Measurements from ENCODE around the gene LRIT1. TPM values are rescaled to one million over a fixed set of nuclear protein-coding genes. Genes with fewer than 3 reads are reported as not detected.

The LRIT1 gene
- total RNA-seq, 1 experiment from 2014 or later, result not detected

GRCh38 chr10:84196941-84197340, 44.4 kb downstream of the LRIT1 start:
- CTCF ChIA-PET, result no interaction called here
- Histone ChIP-seq H4K20me1 (ENCODE audit: insufficient read depth) (no peaks in the 10 kb centered on the region), H3K4me1 (ENCODE audit: control insufficient read depth in 1 of 2, insufficient read depth in 2 of 2, low read length in 2 of 2) (no peaks in the 10 kb centered on the region), H3K9me3 (ENCODE audit: control insufficient read depth in 1 of 2, insufficient read depth in 1 of 2, low read depth in 1 of 2, low read length in 2 of 2) (no peaks in the 10 kb centered on the region), H2AFZ (ENCODE audit: low read depth, low read length, poor library complexity, severe bottlenecking) (no peak overlapping the region), H3K27ac (ENCODE audit: low read depth, low read length) (no peak overlapping the region), H3K79me2 (ENCODE audit: insufficient read depth, low read length) (no peaks in the 10 kb centered on the region), H3K9ac (ENCODE audit: low read length) (no peak overlapping the region), H3K9me2 (ENCODE audit: insufficient read depth) (no peaks in the 10 kb centered on the region), H3K4me3 (replicated peaks in 1 of 2; ENCODE audit: low read depth in 1 of 2, low read length in 2 of 2) (no peak overlapping the region), H3K27me3 (ENCODE audit: insufficient read depth, low read length) (peaks cover 19% of the 10 kb centered on the region), H3K4me2 (ENCODE audit: low read length) (no peak overlapping the region), H3K36me3 (ENCODE audit: control insufficient read depth in 1 of 2, insufficient read depth in 2 of 2, low read length in 2 of 2) (no peaks in the 10 kb centered on the region)
- no TSS peak for BruUV-seq (replicated peaks)
- RAD21 ChIA-PET (ENCODE audit: low non-redundant PET in 1 of 2, low total read pairs in 2 of 2, uncharacterized antibody in 2 of 2, unreplicated experiment in 2 of 2), result no interaction called here
- DNase-seq (ENCODE audit: low read depth, low spot score) (no peak), ATAC-seq (no peak)
- TF ChIP-seq POLR2AphosphoS5 (IDR thresholded peaks at IDR 0.05; ENCODE audit: low read depth, low read length) (no peak), MAX (IDR thresholded peaks at IDR 0.05) (no peak), CBX3 (IDR thresholded peaks at IDR 0.05; ENCODE audit: low read depth) (no peak), REST (IDR thresholded peaks at IDR 0.05; ENCODE audit: low read depth) (no peak), CTCF (IDR thresholded peaks at IDR 0.05 in 2 of 3, conservative IDR thresholded peaks at IDR 0.05 in 1 of 3; ENCODE audit: borderline replicate concordance in 1 of 3, insufficient read depth in 1 of 3, low read depth in 2 of 3, low read length in 2 of 3) (no peak)
- intact Hi-C loops (cut with micrococcal nuclease), result no loop called here
- POLR2A ChIA-PET, result no interaction called here

Measured in HCT116 (cell line).